Adrenal gland (tissue), 12 donors: ENCODE measurements around the gene SVOP. TPM values are rescaled to one million over a fixed set of nuclear protein-coding genes. Genes with fewer than 3 reads are reported as not detected.

Experiments
- DNase-seq, 7 donors: peaks; one replicate each; pipeline ENCODE4 v3.0.0-alpha.2; 2019 to 2020
- H3K27ac ChIP-seq, 5 donors: fragments of 200-600 bp; sonication (generic) in 4 of 5; 1 replicate in 3 of 5; 2 replicates in 2 of 5; pipeline versions ENCODE4 v1.5.1 to v1.8.0; 2016 to 2020; ENCODE audit warnings: mild to moderate bottlenecking in 1 of 5
- H3K27me3 ChIP-seq: fragments of 200-600 bp; 2 replicates; pipeline ENCODE4 v1.8.0; 2021
- H3K36me3 ChIP-seq, 2 donors: fragments of 200-600 bp; replicated peaks in 1 of 2; 1 replicate in 1 of 2; 2 replicates in 1 of 2; pipeline versions ENCODE4 v1.5.1 to v1.8.0; 2018 to 2022
- H3K4me1 ChIP-seq, 2 donors: fragments of 200-600 bp; replicated peaks in 1 of 2; 1 replicate in 1 of 2; 2 replicates in 1 of 2; pipeline versions ENCODE4 v1.5.1 to v1.8.0; 2018 to 2021
- H3K4me3 ChIP-seq, 4 donors: fragments of 200-600 bp; sonication (generic) in 3 of 4; one replicate each; pipeline ENCODE4 v1.5.1; 2016 to 2018
- H3K9me3 ChIP-seq, 3 donors: fragments of 200-600 bp; sonication (generic) in 1 of 3; replicated peaks in 1 of 3; 1 replicate in 2 of 3; 2 replicates in 1 of 3; pipeline versions ENCODE4 v1.5.1 to v1.8.0; 2016 to 2021
- POLR2A ChIP-seq, 2 donors: fragments of 450-650 bp; IDR thresholded peaks; one replicate each; pipeline ENCODE4 v1.6.1; 2017; ENCODE audit warnings: antibody characterized with exemption in 2 of 2, mild to moderate bottlenecking in 2 of 2, moderate library complexity in 1 of 2
- whole genome bisulfite sequencing, 4 donors: extraction: QIAGEN DNeasy Blood & Tissue Kit in 2 of 4; methylation state at CpG; one replicate each; pipeline versions ENCODE4 v1.1.5 to v1.1.7; 2013 to 2017; 5-methylcytosine and 5-hydroxymethylcytosine counted together
- intact Hi-C, 2 donors: fragments of 100-400 bp; cut with DNase I; formaldehyde crosslinking; loops; one replicate each; pipeline versions ENCODE4 v1.14.1 to v1.15.0; 2022 to 2023
- polyA plus RNA-seq, 3 donors: library from polyadenylated mRNA; stranded (reverse); fragments of 200-250 nt in 2 of 3; fragments of 350-450 nt in 1 of 3; fragmentation: Illumina TruSeq in 1 of 3; extraction: RNeasy Lipid Tissue Mini Kit (QIAGEN cat#74804) in 1 of 3; gene quantifications; one replicate each; pipeline ENCODE4 v1.2.3, GENCODE V29; 2013 to 2014
- total RNA-seq, 9 donors: library from RNA; depleted of rRNA in 4 of 9; stranded (reverse); fragments of >200 nt in 4 of 9; fragments of 120-200 nt in 1 of 9; fragmentation: NEBNext Ultra II Directional in 1 of 9; extraction: Animal tissue kit (Norgen Biotek cat#: 25700) in 1 of 9; gene quantifications; one replicate each; pipeline versions ENCODE4 v1.1.0 to v1.2.4, GENCODE V29; 2013 to 2023
- TF ChIP-seq, protein P1 (sequence below), 6 experiments: fragments of 450-650 bp in 4 of 6; fragments of 200-600 bp in 2 of 6; sonication (generic) in 1 of 6; IDR thresholded peaks; 1 replicate in 5 of 6; 2 replicates in 1 of 6; pipeline versions ENCODE4 v1.5.1 to v1.8.0; 2016 to 2021; ENCODE audit warnings: antibody characterized with exemption in 6 of 6, mild to moderate bottlenecking in 2 of 6, moderate library complexity in 1 of 6
- donor health status: healthy with polysubstance abuse.
- donor health status: Bipolar disorder and iron deficiency.
- donor health status: DM: yes; HTN: yes; CAD: no.
- donor health status: DM: no; HTN: no; CAD: no.
- donor health status: DM: no; HTN: no; CAD: no.
- donor health status: DM: yes; HTN: yes; CAD: no.

Gene SVOP
- total and polyA plus RNA-seq, 12 donors, result 0.08 to 2.6 (median 0.98) TPM; not detected in 4

DNA sequence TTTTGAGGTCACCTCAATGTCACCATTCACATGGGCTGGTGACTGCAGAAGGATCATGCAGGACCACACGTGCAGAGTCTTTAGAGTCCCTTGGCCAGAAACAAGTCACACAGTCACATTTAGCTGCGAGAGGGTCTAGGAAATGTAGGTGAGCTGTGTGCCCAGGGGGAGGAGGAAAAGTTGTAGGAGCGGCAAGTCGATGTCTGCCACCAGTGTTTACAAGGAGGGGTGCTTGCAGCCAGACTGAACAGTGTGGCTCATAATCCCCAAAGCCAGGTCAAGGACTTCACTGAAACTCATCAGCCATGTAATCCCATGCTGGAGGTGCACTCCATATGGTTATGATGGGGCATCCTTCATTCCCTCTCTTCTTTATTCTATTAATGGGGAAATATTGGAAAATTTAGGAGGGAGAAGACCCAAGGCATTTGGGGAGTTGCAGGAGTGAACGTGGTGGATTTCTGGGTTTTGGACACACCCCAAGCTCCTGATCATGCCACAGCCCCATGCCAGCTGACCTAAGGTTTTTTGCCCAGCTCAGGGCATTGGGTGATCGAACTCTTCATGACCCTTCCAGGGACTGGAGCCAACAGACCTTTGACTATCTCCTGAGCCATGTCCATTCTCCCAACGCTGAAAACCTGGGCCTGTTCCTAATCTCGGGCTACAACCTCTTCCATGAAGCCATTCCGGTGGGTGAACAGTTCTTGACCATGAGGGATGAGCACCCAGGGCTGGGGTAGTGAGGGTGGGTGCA lies 133.8 kb downstream of the SVOP start:
- intact Hi-C loops, result no loop called here
- DNase-seq, result no peak
- H3K27ac ChIP-seq, result no peak overlapping the region
- no peak overlapping the region for H3K4me3 ChIP-seq
- H3K36me3 ChIP-seq, result no peaks in the 10 kb centered on the region
- 73 to 88% (median 79%) methylated on average over 8 to 9 of the region's 9 CpGs for WGBS, 4 donors
- no peaks in the 10 kb centered on the region for H3K27me3 ChIP-seq
- H3K9me3 ChIP-seq, result no peaks in the 10 kb centered on the region
- TF ChIP-seq, protein P1, sequence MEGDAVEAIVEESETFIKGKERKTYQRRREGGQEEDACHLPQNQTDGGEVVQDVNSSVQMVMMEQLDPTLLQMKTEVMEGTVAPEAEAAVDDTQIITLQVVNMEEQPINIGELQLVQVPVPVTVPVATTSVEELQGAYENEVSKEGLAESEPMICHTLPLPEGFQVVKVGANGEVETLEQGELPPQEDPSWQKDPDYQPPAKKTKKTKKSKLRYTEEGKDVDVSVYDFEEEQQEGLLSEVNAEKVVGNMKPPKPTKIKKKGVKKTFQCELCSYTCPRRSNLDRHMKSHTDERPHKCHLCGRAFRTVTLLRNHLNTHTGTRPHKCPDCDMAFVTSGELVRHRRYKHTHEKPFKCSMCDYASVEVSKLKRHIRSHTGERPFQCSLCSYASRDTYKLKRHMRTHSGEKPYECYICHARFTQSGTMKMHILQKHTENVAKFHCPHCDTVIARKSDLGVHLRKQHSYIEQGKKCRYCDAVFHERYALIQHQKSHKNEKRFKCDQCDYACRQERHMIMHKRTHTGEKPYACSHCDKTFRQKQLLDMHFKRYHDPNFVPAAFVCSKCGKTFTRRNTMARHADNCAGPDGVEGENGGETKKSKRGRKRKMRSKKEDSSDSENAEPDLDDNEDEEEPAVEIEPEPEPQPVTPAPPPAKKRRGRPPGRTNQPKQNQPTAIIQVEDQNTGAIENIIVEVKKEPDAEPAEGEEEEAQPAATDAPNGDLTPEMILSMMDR (IDR thresholded peaks at IDR 0.05), result no peak
- TF ChIP-seq POLR2A (IDR thresholded peaks at IDR 0.05), result no peak
- H3K4me1 ChIP-seq, result no peaks in the 10 kb centered on the region

DNA sequence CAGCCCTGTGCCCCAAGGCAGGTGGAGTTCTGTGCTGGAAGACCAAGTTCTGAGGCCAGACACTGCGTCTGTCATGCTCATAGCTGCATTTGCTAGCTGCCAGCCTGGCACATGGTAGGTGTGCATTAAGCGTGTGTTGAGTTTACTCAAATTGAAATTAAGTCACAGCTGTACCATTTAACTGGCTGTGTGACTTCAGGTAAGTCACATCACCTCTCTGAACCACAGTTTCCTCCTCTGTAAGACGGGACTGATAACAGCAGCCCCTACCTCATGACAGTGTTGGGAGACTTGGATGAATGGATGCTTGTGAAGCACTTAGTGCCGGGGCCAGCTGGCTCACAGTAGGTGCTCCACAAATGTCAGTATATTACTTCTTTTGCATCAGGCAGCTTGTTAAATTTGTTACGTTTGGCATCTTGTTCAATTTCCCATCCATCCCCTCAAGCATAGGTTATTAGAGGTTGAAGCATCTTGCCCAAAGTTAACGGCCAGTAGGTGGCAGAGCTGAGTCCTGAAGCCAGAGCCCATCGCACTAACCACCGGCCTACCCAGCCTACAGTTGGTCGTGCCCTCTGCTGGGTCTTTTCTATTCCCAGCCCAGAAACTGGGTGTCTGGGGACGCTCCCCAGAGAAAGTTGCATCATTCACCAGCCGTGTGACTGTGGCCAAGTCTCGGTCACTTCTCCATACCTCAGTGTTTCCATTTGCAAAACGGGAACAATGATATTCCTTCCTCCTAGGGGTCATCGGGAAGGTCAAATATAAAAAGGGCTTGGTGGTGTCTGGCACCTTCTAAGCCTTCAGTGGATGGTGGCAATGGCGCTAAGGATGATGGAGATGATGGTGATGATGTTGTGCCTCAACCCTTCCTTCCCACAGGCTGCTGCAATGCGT lies 136.5 kb downstream of the SVOP start:
- H3K36me3 ChIP-seq, result no peaks in the 10 kb centered on the region
- H3K9me3 ChIP-seq, result no peaks in the 10 kb centered on the region
- 51 to 60% (median 55%) methylated on average over 16 of the region's 16 CpGs for WGBS, 4 donors
- intact Hi-C loops, result no loop called here
- H3K4me3 ChIP-seq, result no peak overlapping the region
- H3K4me1 ChIP-seq, result no peaks in the 10 kb centered on the region
- peak; percentile 50 to 81 (median 54) for DNase-seq
- H3K27ac ChIP-seq, result no peak overlapping the region
- TF ChIP-seq POLR2A (IDR thresholded peaks at IDR 0.05), result no peak
- TF ChIP-seq, protein P1 (IDR thresholded peaks at IDR 0.05), result peak; percentile 31 to 64 (median 52)
- H3K27me3 ChIP-seq, result no peaks in the 10 kb centered on the region

DNA sequence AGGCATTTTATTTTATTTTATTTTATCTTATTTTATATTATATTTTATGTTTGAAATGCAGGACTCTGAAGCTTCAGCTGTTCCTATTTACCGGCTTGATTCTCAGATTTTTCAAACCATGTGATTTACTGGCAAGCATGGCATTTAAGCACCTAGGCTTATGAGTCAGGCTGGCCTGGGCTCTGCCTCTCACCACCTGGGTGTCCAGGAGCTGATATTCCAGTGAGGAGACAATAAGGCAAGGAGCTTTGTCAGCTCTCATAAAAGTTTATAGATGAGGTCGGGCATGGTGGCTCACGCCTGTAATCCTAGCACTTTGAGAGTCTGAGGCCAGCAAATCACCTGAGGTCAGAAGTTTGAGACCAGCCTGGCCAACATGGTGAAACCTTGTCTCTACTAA lies 138.9 kb downstream of the SVOP start:
- Histone ChIP-seq H3K4me1 (no peaks in the 10 kb centered on the region), H3K27me3 (no peaks in the 10 kb centered on the region), H3K27ac (no peak overlapping the region), H3K9me3 (no peaks in the 10 kb centered on the region), H3K36me3 (no peaks in the 10 kb centered on the region), H3K4me3 (no peak overlapping the region)
- intact Hi-C loops, result no loop called here
- TF ChIP-seq, protein P1 (IDR thresholded peaks at IDR 0.05), result no peak
- TF ChIP-seq POLR2A (IDR thresholded peaks at IDR 0.05), result no peak
- 75 to 86% (median 80%) methylated on average over 3 of the region's 3 CpGs for WGBS, 4 donors
- no peak for DNase-seq

DNA sequence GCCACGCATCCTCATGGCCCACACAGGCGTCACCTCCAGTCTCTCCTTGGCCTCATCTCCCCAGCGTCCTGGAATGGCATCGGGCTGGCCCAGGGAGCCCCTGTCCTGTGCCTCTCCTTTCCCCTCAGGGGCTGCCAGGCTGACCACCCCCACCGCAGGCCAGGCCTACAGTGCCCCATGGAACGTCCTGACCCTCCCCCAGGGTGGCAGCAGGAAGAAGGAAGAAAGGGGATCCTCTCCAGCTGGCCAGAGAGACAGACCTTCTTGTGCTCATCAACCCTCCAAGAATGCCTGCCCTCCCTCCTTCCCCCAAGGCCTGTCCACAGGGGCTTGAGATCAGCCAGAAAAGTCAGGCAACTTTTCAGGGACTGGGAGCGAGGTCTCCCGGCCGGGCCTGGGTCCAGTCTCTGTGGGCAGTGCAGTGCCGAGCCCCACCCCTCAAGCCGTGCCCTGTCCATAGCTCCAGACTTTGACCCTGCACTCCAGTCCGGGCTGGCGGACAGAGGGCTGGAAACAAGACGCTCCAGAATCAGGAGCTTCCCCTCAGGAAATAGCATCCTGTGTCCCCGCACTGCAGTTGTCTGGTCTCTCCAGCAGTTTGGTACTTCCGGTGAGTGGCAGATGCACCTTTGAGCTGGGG lies 141.1 kb downstream of the SVOP start, which contains the start of gene DAO:
TSS of gene DAO (plus strand) at position 478 of the 640 bp plus-strand sequence. CDS start 4,915 bp downstream, outside the sequence.
- 60 to 68% (median 63%) methylated on average over 1 to 16 of the region's 16 CpGs for WGBS, 4 donors
- no peak for DNase-seq
- Histone ChIP-seq H3K9me3 (no peaks in the 10 kb centered on the region), H3K36me3 (no peaks in the 10 kb centered on the region), H3K4me1 (no peaks in the 10 kb centered on the region), H3K4me3 (no peak within 1 kb of the TSS), H3K27me3 (no peaks in the 10 kb centered on the region), H3K27ac (no peak within 1 kb of the TSS)
- TF ChIP-seq, protein P1 (IDR thresholded peaks at IDR 0.05), result no peak
- TF ChIP-seq POLR2A (IDR thresholded peaks at IDR 0.05), result no peak
- intact Hi-C loops, result no loop called here
